HG02759 (cell line): ENCODE data around the gene CDK2AP2.
"Not testable (repeated sequence)": the region's sequence is repeated elsewhere in the genome, so short reads cannot be mapped to it uniquely, and the experiment has no call there.

Experiments
- ATAC-seq: cut with Tn5 transposase; IDR thresholded peaks from one replicate; pipeline ENCODE4 v1.9.1; 2021; ENCODE audit warnings: mild to moderate bottlenecking, moderate library complexity; ENCODE audit not compliant: unreplicated experiment

CDK2AP2 gene

DNA sequence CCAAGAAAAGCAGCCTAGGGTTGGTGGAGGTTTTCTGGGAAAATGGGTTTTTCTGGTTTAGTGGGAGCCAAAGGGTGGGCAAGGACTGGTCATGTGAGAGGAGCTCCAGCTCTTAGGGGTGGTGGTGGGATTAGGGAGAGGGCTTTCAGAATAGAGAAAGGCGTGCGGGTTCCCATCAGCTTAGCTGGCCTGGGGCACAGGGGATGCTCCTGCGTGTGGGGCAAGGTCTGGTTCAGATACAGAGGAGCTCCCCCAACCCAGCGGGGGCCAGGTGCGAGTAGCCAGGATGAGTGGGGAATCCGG, 39.6 kb downstream of the CDK2AP2 start:
- no peak for ATAC-seq

DNA sequence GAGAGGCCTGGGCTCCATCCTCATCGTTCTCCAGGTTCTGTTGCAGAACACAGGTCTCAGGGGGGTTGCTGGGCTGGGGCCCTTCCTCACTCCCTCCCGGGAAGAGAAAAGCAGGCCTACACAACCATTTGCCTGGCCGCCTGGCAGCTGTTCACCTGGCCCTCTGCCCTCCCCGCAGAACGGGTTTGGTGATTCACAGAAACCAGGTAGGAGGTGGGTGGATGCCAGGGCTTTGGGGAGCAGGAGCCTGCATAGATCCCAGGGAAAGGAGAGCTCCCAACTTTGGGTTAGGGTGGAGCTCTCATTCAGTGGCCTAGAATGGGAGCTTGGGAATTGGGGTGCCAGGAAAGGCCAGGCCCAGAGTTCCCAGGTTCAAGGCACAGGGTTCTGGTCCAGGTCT, 39.9 kb downstream of the CDK2AP2 start:
- ATAC-seq, result no peak

DNA sequence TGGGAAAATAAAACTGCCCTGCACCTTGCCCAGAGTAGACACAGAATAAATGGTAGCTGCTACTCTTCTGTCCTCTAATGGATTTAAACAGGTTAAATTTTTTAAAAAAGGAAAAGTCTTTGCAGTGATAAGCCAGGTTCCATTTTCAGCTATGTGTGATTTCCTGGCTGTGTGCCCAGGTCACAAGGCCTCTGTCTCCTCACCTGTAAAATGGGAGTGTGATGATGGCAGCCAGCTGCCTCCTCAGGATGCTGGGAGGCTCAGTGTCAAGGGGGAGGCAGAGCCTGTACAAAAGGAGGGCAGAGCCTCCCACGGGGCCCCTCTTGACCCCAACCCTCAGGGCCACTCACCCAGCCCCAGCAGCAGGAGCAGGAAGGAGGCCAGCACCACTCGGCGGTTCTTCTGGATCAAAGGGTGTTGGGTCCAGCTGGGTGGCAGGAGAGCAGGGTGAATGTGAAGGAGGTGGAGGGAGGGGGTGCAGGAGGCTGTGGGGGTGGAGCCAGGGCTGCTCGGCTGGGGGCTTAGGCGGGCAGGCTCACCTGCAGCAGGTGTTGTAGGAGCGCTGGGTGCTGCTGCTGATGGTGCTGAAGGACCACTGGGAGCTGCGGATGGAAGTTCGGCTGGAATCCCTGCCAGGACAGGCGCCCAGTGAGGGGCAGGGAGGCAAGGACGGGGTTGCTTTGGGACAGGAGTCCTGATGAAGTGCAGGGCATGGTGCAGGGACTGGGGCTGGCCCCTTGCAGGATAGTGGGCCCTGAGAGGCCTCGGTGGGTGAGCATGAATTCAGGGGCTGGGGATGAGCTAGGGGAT, 40.8 kb downstream of the CDK2AP2 start:
- ATAC-seq, result no peak

DNA sequence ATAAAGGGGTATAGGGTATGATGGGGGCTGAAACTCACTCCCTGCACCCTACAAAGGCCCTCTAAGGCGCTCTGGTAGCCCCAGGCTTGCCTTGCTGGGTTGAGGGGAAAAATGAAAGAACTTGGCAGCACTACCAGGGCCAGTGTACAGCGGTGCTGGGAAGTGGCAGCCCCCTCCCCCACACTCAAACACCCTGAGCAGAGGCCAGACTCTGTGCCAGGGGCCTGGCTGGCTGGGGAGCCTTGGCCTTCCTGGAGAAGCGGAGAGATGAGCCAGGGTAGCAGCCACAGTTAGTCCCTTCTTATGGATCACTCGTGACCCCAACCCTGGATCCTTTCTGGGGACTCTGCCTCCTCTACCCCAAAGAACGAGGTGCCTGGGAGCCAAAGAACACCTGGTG, 41.6 kb downstream of the CDK2AP2 start:
- ATAC-seq, result no peak

DNA sequence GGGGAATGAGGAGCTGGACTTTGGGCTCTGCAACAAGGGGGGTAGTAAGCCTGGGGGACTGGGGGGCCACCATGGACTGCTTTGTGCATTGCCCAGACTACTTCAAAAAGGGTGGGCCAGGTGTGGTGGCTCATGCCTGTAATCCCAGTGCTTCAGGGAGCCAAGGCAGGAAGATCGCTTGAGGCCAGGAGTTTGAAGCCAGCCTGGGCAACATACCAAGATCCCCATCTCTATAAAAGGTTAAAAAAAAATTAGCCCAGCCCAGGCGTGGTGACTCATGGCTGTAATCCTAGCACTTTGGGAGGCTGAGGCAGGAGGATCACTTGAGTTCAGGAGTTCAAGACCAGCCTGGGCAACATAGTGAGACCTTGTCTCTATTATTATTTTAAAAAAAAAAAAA, 42.4 kb downstream of the CDK2AP2 start:
- not testable (repeated sequence) for ATAC-seq

DNA sequence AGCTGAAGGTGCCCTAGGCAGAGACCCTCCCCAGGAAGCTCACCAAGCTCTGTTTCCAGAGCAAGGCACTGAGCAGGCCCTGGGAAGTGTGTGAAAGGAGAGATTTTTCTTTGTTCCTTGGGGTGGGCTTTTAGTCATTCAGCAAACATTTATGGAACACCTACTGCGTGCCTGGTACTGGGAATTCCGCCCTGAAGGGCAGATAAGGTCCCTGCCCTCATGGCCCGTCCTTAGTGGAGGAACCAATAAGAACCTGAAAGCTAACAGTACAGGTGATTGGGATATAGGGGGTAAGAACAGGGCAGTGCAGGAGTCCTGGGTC, 42.8 kb downstream of the CDK2AP2 start:
- ATAC-seq, result no peak

DNA sequence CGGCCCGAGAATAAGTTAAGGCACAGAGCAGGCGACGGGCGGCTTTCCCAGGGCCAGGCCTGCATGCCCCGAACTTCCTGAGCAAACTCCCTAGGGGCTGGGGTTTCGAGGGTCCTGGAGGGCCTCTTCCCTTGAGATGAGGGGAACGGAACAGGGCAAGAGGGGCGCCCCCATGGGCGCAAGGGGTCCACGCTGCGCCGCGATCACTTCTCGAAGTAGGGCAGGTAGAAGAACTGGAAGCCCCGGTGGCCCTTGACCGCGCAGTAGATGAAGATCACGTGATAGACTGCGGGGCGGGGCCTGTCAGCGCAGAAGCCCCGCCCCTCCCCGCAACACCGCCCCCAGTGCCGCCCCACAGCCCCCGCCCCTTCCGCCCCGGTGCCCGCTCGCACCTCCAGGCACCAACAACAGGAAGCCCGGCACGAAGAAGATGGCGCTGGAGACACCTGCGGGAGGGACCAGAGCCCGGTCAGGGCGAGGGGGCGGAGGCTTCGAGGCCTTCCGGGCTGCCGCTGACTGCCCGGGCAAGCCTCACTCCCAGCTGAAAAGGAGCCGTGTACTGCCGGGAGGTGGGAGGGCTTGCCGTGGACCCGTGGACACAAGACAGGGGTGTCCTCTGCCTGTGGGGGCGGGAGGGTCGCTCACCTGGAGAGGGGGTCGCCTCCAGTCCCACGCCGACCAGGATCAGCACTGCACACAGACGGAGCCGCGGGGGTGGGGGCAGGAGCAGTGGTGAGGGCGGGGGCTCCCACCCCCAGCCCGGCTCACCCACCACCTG, 43.4 kb downstream of the CDK2AP2 start:
- ATAC-seq, result peak; percentile 52

DNA sequence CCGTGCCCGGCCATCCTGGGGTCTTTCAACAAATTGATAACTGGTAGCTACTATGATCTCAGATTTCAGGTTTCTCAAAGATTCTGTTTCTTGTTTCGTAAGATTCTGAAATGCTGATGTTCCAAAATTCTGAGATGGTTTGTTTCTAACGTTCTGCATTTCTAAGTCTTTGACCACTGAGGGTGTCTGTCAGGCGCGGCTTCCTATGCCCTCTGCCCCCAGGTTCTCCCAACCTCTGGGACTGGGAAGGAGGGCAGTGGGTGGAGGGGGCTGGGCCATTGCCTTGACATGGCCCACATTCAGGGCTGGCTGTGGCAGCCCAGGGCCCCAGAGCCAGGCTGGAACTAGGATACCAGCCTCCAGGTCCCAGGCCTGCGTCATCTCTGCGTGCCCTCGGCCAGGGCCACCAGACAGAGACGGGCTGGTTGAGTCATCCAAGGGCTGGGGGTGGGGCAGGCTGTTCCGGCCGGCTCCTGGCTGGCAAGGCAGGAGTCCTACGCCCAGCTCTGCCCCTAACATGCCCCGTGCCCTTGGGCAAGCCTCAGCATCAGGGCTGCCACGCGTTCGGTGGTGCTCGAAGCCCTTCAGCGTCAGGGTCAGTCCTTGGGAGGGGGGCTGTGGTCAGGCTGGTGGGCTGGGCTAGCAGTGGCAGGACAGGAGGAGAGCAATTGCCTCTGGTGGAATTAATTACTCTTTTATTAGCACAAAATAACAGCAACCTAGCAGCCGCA, 44.1 kb downstream of the CDK2AP2 start:
- ATAC-seq, result no peak

DNA sequence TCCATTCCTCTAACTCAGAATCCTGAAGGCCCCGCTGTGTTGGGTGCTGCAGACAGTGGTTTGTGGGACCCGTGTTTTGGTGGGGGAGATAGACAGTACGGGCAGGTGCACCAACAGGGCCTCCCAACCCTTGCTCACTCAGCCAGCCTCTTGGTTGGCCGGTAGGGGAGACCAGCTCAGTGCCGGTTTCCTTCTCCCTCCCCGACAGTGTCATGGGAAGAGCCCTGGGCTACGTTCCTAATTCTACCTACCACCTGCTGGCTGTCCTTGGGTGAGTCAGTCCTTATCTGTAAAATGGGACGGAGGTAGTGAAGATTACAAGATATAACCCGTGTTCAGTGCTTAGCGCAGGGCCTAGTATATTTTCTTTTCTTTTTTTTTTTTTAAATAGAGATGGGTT, 44.8 kb downstream of the CDK2AP2 start:
- ATAC-seq, result no peak

DNA sequence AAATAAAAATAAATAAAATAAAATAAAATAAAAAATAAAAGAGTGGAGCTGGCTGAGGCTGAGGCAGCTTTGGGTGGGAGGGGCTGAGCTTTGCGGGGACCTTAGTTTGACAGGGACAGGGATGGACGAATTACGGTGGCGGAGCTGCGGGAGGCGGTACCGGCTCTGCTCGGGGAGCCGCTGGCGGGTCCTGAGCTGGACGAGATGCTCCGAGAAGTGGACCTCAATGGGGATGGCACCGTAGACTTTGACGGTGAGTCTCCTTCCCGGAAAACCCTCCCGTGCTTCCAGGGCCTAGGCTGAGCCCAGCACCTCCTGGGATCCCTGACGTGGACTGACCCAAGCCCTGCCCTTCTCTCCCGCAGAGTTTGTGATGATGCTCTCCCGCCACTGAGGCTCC, 49.7 kb downstream of the CDK2AP2 start:
- ATAC-seq, result no peak

DNA sequence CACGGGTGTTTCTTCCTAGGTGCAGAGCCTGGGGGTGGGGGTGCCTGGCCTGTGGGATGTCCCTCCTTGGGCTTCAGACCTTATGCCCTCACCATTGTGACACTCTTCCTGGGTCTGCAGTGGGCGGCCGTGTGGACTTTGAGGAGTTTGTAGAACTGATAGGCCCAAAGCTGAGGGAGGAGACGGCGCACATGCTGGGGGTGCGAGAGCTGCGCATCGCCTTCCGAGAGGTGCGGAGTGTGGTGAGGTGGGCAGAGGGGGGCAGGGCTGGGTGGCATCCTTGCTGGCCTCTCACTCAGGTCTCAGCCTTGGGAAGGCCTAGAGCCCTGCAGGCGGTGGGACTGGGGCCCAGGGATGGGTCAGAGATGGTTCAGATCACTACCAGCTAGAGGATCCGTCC, 50.5 kb downstream of the CDK2AP2 start:
- ATAC-seq, result no peak
